ENCODE measurements around the gene NME7. TPM values are rescaled to one million over a fixed set of nuclear protein-coding genes. Genes with fewer than 3 reads are reported as not detected.
A peak's percentile ranks its signal among the peaks of the same experiment; 100 is the strongest.

Gene NME7
- polyA plus RNA-seq, 3 donors = 125 to 129 (median 125) TPM

GRCh38 chr1:169163059-169163458 lies 204.5 kb downstream of the NME7 start:
- DNase-seq (ENCODE audit: low read depth in 3 of 3, low spot score in 2 of 3) = no peak

- no peak for DNase-seq (ENCODE audit: low read depth in 3 of 3, low spot score in 2 of 3)
Measured at GRCh38 chr1:169161496-169162194, 206.0 kb downstream of the NME7 start.

- DNase-seq (ENCODE audit: low read depth in 3 of 3, low spot score in 2 of 3) = no peak
Measured at GRCh38 chr1:169160845-169161495, 206.6 kb downstream of the NME7 start.

GRCh38 chr1:169156580-169156979 lies 211.0 kb downstream of the NME7 start:
- no peak for DNase-seq (ENCODE audit: low read depth in 3 of 3, low spot score in 2 of 3)

- DNase-seq (ENCODE audit: low read depth in 3 of 3, low spot score in 2 of 3) = no peak
Measured at GRCh38 chr1:169155675-169156074, 211.9 kb downstream of the NME7 start.

GRCh38 chr1:169151338-169151837 lies 216.2 kb downstream of the NME7 start:
- DNase-seq (ENCODE audit: low read depth in 3 of 3, low spot score in 2 of 3) = no peak

GRCh38 chr1:169150641-169151337 lies 216.8 kb downstream of the NME7 start:
- DNase-seq (ENCODE audit: low read depth in 3 of 3, low spot score in 2 of 3) = no peak

- DNase-seq (ENCODE audit: low read depth in 3 of 3, low spot score in 2 of 3) = no peak
Measured at GRCh38 chr1:169149555-169150286, 217.9 kb downstream of the NME7 start.

GRCh38 chr1:169148472-169149252 lies 218.9 kb downstream of the NME7 start:
- peak in 2 of 3 donors; percentile 29 to 34 for DNase-seq (ENCODE audit: low read depth in 3 of 3, low spot score in 2 of 3)

- no peak for DNase-seq (ENCODE audit: low read depth in 3 of 3, low spot score in 2 of 3)
Measured at GRCh38 chr1:169146576-169147214, 220.9 kb downstream of the NME7 start.

- no peak for DNase-seq (ENCODE audit: low read depth in 3 of 3, low spot score in 2 of 3)
Measured at GRCh38 chr1:169144941-169145626, 222.5 kb downstream of the NME7 start.

- DNase-seq (ENCODE audit: low read depth in 3 of 3, low spot score in 2 of 3) = no peak
Measured at GRCh38 chr1:169143984-169144383, 223.6 kb downstream of the NME7 start.

GRCh38 chr1:169143346-169143745 lies 224.3 kb downstream of the NME7 start:
- DNase-seq (ENCODE audit: low read depth in 3 of 3, low spot score in 2 of 3) = no peak

- DNase-seq (ENCODE audit: low read depth in 3 of 3, low spot score in 2 of 3) = no peak
Measured at GRCh38 chr1:169142129-169142528, 225.5 kb downstream of the NME7 start.

- no peak for DNase-seq (ENCODE audit: low read depth in 3 of 3, low spot score in 2 of 3)
Measured at GRCh38 chr1:169141356-169141755, 226.2 kb downstream of the NME7 start.

- DNase-seq (ENCODE audit: low read depth in 3 of 3, low spot score in 2 of 3) = no peak
Measured at GRCh38 chr1:169138866-169139670, 228.5 kb downstream of the NME7 start.

- no peak for DNase-seq (ENCODE audit: low read depth in 3 of 3, low spot score in 2 of 3)
Measured at GRCh38 chr1:169137357-169137756, 230.2 kb downstream of the NME7 start.

GRCh38 chr1:169133801-169134502 lies 233.6 kb downstream of the NME7 start:
- no peak for DNase-seq (ENCODE audit: low read depth in 3 of 3, low spot score in 2 of 3)
